ENCODE results near the gene NECTIN1.

The NECTIN1 gene

GRCh38 chr11:119635776-119636175 is 93.2 kb downstream of the NECTIN1 start:
- DNase-seq: no peak

GRCh38 chr11:119635041-119635740 is 93.8 kb downstream of the NECTIN1 start:
- no peak for DNase-seq

GRCh38 chr11:119634301-119634700 is 94.7 kb downstream of the NECTIN1 start:
- DNase-seq: no peak

- no peak for DNase-seq
Observed at GRCh38 chr11:119629834-119630624, 99.0 kb downstream of the NECTIN1 start.

- no peak for DNase-seq
Observed at GRCh38 chr11:119629085-119629484, 99.9 kb downstream of the NECTIN1 start.

- DNase-seq: no peak
Observed at GRCh38 chr11:119627286-119627685, 101.7 kb downstream of the NECTIN1 start.

GRCh38 chr11:119626871-119627270 is 102.1 kb downstream of the NECTIN1 start:
- no peak for DNase-seq

- DNase-seq: no peak
Observed at GRCh38 chr11:119626197-119626841, 102.7 kb downstream of the NECTIN1 start.

GRCh38 chr11:119625206-119625978 is 103.6 kb downstream of the NECTIN1 start:
- no peak for DNase-seq

- DNase-seq: no peak
Observed at GRCh38 chr11:119624629-119625028, 104.4 kb downstream of the NECTIN1 start.

GRCh38 chr11:119624102-119624615 is 104.8 kb downstream of the NECTIN1 start:
- no peak for DNase-seq

GRCh38 chr11:119623682-119624081 is 105.3 kb downstream of the NECTIN1 start:
- DNase-seq: no peak

- DNase-seq: no peak
Observed at GRCh38 chr11:119622454-119623143, 106.4 kb downstream of the NECTIN1 start.

GRCh38 chr11:119619665-119620064 is 109.3 kb downstream of the NECTIN1 start:
- no peak for DNase-seq

- no peak for DNase-seq
Observed at GRCh38 chr11:119618208-119618909, 110.6 kb downstream of the NECTIN1 start.

- no peak for DNase-seq
Observed at GRCh38 chr11:119617340-119617713, 111.7 kb downstream of the NECTIN1 start.

- DNase-seq: no peak
Observed at GRCh38 chr11:119616586-119617339, 112.2 kb downstream of the NECTIN1 start.

GRCh38 chr11:119615882-119616196 is 113.2 kb downstream of the NECTIN1 start:
- no peak for DNase-seq

GRCh38 chr11:119615003-119615881 is 113.8 kb downstream of the NECTIN1 start:
- no peak for DNase-seq

Measured in activated T-cell treated with anti-CD3 and anti-CD28 coated beads, Interleukin-2, amount 50 U/mL, for 1 hour (primary cell).